NCI-H2107 treated with DMSO at 0.1 percent for 48 hours (cell line): ENCODE data around the gene FCER2.
A peak's percentile ranks its signal among the peaks of the same experiment; 100 is the strongest.

Experiments
- DNase-seq: peaks from one replicate; lab custom pipeline; 2025; ENCODE audit not compliant: unreplicated experiment; lab: John Stamatoyannopoulos, UW

The FCER2 gene

DNA sequence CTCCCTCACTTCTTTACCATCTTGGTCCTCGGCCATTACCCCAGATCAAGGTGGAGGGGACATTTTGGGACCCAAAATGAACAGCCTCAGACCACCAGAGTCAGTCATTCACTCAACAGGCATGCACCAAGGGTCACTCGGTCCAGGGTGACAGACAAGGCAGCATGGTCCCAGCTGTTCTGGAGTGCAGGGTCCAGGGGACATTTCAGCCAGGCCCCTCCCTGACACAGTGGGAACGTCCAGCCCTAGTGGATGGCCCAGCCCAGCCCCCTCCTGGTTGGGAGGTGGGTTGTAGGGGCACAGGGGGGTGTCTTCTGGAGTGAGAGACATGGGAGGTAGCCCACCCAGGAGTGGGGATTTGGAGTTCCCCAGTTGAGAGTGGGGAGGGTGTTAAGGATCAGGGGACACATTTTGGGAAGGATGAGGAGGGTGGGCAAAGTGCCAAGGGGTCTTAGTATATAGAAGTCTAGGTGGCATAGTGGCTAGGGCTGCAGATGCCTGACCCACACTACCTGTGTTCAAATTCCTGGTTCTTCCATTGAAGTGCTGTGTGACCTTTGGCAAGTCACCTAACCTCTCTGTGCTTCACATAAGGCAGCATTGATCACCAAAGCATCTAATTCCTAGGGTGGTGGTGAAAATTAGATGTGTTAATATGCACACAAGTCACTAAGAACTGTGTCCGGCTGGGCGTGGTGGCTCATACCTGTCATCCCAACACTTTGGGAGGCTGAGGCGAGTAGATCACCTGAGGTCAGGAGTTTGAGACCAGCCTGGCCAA is 2.5 kb upstream of the FCER2 start:
- DNase-seq, result no peak

DNA sequence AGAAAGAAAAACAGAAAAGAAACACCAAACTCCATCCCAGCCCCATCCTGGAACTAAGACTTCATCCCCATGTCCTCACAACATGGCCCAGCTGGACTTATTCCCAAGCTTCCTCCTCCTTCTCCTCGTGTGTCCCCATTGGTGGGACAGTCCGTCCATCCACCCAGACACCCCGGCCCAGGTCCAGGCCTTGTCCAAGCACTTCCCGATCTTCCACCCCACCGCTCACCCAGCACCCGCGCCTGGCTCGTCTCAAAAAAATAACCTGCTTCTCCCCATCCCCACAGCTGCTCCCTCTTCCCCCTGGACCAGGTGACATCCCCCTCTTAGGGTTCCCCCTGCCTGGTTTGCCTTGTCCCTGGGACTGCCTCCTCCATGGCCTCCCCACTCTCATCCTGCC is 1.4 kb upstream of the FCER2 start:
- DNase-seq, result no peak

DNA sequence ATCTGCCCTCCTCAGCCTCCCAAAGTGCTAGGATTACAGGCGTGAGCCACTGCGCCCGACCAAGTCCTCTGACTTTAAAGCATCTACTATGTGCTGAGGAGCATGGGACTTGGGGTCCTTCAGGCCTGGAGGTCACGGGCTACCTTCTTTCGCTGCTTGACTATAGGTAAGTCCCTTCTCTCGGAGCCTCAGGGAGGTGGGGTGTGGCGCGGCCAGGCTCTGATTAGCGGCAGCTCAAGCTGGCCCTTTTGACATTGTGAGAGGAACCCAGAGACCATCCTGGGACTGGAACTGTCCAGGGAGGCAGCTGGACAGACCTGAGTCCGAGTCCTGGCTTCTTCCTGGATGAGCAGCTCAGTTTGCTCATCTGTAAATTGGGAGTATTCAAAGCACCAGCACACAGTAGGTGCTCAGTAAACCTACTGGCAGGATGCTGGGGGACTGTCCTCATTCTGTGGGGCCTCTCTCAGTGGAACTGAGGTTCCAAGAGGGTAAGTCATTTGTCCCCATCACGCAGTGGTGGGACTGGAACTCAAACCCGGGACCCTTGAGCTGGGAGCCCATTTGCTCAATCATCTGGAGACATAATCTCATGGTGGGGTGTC is 780 bp downstream of the FCER2 start:
- no peak for DNase-seq

DNA sequence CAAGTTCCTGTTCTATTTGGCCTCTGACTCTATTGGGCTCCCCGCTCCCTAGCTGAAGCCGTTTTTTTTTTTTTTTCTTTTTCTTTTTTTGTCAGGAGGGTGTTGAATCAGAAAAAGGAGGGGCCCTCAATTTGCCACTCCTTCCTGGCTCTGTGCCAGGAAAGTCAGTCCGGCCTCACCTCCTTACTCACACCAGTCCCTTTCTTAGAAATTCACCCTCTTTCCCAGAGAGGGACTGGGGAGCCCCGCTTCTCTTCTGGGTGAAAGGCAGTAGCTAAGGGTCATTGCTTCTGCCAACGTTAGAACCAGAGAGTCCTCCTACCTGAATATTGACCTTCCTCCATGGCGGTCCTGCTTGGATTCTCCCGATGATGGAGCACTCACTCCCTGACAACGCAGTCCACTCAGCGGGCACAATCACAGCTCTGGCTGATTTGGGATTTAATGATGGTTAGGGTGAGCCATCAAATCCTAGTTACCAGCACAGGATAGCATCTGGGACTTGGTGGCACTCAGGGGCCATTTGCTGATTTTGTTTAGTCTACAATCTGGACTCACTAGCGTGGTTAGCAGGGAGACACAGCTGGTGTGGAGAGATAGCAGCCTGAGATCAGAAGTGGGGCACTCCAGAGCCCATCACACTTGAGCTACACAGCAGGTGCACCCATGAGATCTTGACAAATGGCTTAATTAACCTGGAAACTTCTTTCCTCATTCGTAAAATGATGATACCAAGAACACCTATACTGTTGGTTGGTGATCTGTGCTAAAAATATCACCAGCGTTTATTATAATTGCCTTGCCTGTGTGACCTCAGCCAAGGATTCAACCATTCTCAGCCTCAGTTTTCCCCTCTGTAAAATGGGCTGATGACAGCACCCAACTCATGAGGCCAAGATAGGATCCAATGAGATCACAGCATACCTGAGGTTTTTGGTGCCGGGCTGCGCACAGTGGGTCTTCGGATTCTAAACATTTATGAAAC is 2.2 kb downstream of the FCER2 start:
- no peak for DNase-seq

DNA sequence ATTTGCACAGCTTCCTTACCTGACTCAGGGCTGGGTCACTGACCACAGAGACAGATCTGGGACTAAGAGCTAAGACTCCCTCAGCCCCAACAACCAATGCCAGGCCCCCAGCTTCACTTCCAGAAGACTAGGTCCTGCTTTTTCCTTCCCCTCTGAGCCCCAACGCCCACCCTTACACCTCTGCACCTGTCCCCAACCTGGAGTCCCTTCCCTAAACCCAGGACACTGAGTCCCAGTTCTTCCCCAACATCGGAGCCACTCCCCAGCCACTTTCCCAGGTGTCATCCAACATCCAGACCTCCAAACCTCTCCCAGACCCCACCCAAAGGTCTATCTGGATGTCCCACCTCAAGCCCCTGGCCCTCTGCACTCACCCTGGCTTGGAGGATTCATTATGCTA is 2.9 kb downstream of the FCER2 start:
- DNase-seq, result no peak

DNA sequence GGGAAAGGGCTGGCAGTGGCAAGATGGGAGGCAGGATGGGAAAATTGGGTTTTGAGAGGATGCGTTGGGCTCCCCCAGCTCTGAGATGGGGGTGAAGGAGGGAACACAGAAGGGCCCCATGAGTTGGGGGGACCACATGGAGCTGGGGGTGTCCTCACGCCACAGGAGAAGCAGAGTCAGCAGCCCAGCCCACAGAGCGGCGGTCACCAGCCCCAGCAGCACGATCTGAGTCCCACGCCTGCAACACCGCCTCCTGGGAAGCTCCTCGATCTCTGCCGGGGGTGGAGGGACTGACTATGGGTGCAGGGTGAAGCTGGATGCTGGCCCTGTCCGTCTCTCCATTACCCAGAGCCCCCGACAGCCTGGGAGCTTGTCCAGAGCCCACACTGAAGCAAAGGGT is 3.3 kb downstream of the FCER2 start:
- no peak for DNase-seq

DNA sequence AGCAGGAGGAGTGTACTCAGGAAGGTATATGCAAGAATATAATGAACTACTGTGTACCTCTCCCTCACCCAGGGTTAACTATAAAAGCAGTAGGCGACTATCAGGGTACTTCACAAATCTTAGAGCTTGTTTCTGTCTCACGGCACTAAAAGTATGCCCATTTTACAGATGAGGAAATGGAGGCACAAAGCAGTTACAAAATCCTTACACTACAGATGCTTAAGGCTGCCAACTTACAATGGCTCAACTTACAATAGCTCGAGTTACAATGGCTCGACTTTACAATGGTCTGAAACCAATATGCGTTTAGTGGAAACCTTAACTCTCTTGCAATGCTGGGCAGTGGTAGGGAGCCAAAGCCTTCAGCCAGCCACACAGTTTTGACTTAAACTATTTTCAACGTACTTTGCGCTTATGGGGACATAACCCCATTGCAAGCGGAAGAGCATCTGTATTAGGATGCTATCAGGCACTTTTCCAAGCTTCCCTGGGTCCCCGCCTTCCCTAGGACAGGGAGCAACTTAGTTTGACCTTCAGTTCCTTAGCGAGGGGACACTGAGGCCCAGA is 4.1 kb downstream of the FCER2 start:
- no peak for DNase-seq

DNA sequence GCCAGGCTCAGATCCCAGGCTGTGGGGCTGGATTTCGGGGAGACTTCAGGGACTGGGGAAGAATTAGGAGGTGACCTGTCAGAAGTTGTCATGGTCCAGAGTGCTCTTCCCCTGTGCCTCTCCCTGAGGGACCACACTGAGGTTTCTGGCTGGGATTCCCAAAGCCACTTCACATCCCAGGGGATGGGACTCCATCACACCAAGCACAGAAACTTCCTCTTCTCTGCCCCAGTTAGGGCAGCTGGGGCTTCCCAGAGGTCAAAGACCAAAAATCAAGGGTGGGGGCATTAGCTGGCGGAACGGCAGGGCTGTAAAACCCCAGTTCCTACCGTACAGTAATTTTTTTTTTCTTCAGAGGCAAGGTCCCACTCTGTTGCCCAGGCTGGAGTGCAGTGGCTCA is 7.4 kb downstream of the FCER2 start:
- no peak for DNase-seq

DNA sequence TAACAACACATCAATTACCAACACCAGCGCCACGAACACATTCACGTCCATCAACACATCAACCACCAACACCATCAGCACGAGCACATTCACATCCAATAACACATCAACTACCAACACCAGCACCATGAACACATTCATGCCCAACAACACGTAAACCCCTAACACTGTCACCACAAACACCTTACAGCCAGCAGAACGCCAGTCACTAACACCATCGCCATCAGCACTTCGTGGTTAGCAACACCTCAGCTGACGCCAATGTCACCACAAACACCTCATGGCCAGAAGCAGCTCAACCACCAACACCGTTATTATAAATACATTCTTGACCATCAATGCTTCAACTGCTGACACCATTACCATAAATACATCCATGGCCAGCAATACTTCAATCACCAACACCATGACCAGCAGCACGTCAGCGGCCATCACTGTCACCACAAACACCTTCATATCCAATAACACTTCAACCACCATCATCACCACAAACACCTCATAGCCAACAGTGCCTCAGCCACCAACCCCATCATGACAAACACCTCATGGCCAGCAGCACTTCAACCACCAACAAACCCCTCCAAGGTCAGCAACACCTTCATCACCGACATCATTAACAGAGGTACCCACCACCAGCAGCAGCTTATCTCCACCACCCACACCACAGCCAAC is 9.4 kb downstream of the FCER2 start:
- DNase-seq, result no peak

DNA sequence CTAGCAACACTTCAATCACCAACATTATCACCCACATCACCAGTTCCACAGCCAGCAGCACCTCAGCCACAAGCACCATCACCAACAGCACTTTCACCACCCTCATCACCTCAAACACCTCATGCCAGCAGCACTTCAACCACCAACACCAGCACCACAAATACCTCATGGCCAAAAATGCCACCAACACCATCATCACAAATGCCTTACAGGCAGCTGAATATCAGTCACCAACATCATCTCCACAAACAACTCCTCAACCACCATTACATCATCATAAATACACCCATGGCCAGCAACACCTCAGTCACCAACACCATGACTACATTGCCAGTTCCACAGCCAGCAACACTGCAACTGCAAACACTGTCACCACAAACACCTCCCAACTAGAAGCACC is 10.4 kb downstream of the FCER2 start:
- DNase-seq, result no peak

DNA sequence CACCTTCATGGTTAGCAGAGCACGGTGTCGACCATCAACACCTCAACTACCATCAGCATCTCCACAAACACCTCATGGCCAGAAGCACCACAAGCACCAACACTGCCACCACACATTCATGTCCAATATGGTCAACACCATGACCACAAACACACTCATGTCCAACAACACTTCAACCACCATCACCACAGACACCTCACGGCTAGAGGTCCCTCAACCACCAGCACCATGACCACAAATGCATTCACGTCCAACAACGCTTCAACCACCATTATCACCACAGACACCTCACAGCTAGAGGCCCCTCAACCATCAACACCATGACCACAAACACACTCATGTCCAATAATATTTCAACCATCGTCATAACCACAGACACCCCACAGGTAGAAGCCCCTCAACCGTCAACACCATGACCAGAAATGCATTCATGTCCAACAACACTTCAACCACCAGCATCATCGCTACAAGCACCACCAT is 11.1 kb downstream of the FCER2 start:
- DNase-seq, result no peak

DNA sequence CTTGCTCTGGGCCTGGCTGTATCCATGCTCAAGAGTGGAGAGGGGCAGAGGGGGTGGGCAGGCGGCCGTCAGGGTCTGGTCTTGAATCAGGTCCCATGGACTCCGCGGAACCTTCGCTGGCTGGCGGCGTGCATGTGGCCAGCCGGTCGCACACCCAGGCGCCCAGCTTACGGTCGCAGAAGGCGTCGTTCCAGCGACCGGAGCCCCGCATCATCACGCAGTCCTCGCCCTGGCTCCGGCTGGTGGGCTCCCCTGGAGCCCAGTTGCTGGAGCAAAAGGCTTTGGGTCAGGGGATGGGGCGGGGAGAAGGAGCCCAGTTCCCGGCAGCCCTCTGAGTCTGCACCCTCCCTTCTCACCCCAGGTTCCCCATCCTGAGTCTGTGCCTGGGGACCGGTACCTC is 12.8 kb downstream of the FCER2 start:
- no peak for DNase-seq

DNA sequence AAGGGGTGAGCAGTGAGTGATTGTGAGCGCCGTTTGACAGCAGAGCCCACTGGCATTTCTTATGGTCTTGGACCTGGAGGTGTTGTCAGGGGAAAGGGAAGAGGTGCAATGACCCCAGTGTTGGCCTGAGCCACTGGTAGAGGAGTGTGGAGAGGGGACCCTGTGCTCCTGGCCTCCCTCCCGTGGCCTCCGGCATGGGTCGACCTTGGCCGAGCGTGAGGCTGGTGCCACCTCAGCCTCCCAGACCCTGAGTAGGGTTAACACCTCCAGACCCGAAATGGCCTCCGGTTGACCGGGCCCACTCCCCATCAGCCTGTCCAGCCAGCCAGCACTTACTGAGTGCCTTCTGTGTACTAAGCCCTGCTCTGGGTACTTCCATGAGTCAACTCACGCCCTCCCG is 14.8 kb downstream of the FCER2 start:
- DNase-seq, result no peak

DNA sequence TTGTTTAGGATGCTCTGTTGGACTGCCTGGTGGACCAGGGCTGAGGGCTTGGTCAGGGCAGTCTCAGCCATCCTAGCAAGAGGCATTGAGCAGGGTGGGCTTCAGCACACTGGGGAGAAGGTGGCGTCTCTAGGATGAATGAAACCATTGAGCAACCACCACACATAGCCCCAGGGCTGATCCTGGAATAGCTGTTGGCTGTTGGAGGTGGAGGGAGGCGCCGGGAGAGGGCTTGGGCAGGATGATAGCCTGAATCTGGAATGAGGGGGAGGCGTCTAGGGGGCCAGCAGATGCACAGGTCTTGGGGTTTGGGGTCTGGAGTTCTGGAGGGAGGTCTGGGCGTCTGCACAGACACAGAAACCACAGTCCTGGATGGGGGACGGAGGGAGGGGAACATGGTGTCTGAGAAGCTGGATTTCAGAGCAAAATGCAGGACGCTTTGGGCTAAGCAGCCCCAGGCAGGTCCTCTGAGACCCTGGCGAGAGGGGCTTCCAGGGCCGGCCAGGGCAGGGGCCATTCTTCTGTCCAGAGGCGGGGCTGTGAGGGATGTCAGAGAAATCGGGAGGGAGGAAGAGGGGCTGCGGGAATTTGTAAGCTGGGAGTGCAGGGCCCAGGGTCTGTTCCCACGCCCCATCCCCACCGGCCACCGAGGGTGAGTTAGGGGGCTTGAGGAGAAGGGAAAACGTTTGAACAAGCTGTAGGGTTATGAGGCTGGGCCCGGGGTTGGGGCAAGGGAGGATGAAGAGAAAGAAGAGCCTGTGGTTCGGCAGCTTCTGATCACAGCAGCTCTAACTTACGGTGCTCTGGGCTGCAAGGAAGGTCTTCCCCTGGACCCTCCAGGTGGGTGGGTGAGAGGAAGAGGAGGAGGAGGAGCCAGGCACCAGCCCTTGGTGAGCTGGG is 16.1 kb downstream of the FCER2 start:
- DNase-seq, result no peak

DNA sequence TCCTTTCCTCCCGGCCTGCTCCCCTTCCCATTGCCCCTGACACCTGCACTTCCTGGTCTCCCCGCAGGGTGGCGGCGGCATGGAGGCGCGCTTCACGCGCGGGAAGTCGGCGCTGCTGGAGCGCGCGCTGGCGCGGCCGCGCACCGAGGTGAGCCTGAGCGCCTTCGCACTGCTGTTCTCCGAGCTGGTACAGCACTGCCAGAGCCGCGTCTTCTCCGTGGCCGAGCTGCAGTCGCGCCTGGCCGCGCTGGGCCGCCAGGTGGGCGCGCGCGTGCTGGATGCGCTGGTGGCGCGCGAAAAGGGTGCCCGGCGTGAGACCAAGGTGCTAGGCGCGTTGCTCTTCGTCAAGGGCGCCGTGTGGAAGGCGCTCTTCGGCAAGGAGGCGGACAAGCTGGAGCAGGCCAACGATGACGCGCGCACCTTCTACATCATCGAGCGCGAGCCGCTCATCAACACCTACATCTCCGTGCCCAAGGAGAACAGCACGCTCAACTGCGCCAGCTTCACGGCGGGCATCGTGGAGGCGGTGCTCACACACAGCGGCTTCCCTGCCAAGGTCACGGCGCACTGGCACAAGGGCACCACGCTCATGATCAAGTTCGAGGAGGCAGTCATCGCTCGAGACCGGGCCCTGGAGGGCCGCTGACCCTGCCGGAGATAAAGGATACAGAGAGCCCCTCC is 19.6 kb downstream of the FCER2 start:
- no peak for DNase-seq

DNA sequence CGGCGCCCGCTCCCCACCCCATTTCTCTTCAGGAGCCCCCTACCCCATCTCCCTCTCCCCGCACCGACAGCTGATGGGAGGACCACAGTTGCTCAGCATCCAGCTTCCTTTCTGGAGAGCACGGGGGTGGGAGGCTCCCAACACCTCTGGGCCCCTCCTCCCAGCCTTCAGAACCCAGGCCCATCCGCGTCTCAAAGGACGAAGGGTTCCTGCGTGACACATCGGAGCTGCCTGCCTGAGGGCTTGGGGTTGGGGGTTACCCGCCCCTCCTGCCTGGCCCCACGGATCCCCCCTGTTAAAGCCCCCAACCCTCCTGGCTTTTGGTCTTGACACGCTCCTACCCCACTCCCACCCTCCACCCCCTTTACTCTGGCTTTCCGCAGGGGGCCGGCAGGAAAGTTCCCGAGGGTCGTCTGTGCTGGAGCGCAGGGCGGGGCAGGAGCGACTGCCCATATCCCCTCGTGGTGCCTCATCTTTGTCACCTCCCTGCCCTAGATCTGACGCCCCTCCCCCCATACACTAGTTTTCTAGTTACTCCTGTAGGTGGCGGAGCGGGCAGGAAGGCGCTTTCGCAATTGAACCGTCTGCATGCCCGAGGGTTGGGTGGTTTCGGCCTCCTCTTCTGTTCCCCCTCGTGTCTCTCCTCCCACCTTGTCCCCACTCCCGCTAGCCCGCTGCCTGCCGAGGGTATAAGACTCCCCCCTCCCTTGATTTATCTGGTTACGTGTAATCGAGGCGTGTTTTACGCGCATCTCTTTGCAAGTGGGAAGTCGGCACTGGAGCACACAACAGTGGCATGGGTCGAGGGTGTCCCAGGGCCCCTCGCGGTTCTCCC is 20.4 kb downstream of the FCER2 start:
- DNase-seq, result no peak

DNA sequence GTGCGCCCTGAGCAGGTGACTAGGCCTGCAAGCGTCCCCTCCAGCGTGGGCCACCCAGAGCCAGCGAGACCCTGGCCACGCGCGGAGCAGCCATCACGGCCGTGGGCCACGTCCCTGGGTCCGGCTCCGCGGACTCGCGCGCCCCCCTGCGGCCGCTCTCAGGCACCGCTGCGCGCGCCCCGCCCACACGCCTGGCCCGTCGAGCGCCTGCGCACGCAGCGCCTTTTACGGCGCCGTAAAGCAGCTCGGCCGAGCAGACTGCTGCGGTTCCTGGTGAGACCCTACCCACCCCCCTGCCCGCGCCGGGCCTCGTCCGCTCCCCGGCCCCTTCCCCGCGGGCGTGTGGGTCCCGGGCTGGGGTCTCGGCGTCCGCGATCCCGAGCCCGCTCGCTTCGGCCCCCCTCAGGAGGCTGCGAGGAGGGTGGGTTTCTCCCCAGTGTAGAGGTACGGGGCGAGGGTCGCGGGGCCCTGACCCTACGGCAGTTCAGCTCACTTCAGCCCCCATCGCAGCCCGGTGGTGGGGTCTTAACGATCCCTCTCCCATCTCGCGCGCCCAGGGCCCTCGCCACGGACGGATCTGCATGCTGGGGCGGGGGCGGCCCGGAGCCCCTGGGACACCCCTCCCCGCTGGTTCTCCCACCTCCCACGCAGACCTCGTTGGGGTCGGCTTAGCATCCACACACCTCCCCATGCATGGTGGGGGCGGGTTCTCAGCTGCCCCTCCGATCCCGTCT is 21.2 kb downstream of the FCER2 start, which contains the start of gene TRAPPC5:
Gene TRAPPC5, plus strand, starts transcription at position 228 of the 734 bp plus-strand sequence. CDS start 1,421 bp downstream, outside the sequence.
- peak; percentile 15 for DNase-seq
